ENCODE measurements around the gene FBXO4.

GRCh38 chr5:41906151-41906550, 18.9 kb upstream of the FBXO4 start:
- TF ChIP-seq CTCF (IDR thresholded peaks at IDR 0.05; ENCODE audit: low read length) (no peak), EZH2phosphoT487 (IDR thresholded peaks at IDR 0.05; ENCODE audit: low read length) (no peak)
